GM15510 (cell line): ENCODE measurements around the gene DNASE2B.

Source experiments
- POLR2A ChIP-seq: IDR thresholded peaks from 3 replicates; pipeline ENCODE4 v1.6.1; 2011; ENCODE audit warnings: borderline replicate concordance; ENCODE audit not compliant: insufficient read length; ENCODE audit errors: extremely low read depth

The DNASE2B gene

DNA sequence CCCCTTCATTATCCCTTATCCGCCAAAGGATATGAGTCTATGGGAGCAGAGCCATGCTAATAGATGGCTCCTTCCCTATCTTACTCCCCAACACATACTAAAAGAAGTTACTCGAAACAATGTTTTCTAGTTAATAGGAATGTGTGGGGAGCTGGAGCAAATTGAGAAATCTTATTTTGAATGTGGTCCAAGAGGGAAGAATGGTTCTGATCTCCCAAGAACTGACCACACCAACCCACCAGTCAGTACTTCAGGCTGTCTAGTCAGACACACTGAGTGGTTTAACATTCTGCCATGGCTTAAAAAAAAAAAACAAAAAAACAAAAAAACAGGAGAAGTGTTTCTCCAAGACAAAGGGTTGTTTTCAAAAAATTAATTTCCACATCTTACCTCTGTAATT lies 31.5 kb upstream of the DNASE2B start:
- no peak for TF ChIP-seq POLR2A

DNA sequence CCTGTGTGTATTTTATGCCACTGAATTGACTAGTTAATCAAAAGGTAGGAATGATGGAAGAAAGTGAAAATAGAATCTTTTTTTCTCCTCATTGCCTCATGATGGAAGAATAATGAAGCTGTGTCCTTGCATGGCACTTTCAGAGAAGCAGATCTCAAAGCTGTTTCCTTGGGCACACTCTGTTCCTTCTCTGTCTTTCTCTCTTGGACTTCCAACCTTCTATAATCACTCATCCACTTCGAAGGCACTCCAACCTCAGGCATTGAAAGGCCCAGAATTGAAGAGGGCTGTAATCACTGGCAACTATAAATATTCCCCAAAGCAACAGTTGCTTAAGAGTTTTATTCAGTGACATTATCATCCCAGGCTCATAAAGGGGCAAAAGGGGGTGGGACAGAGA lies 31.1 kb upstream of the DNASE2B start:
- TF ChIP-seq POLR2A: no peak

DNA sequence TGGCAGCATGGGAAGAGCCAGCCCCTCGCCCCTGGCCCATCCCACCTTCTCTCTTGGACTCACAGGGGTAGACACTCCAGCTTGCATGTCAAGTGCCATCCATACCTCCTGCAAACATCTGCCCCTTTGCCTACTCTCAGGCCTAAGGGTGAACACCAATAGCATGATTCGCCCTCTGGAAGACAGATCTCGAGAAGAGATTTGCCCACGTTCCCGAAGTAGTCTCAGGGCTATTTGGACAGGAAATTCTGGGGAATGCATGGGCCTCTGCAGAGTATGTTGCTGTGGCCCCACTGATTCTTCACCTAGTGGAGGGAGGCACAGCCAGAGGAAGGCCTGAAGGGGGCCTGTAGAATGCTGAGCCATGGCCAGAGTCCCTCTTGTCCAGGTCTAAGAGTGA lies 29.8 kb upstream of the DNASE2B start:
- no peak for TF ChIP-seq POLR2A

DNA sequence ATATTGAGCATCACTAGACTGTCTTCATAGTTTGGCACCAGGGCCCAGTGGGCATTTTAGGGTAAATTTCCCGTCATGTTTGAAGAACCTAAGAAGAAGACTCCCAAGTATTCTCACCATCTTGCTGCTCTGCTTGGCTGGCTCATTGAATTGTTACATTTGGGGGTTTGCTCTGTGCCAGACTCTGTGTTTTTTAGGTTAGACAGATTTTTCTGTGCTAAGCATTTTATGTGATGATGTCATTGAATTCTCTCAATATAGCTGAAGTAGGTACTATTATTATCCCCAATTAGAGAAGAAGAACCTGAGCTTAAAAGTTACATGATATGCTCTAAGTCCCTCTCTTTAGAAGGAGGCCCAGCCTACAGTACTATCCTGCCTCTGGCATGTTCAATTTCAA lies 28.0 kb upstream of the DNASE2B start:
- TF ChIP-seq POLR2A: no peak

DNA sequence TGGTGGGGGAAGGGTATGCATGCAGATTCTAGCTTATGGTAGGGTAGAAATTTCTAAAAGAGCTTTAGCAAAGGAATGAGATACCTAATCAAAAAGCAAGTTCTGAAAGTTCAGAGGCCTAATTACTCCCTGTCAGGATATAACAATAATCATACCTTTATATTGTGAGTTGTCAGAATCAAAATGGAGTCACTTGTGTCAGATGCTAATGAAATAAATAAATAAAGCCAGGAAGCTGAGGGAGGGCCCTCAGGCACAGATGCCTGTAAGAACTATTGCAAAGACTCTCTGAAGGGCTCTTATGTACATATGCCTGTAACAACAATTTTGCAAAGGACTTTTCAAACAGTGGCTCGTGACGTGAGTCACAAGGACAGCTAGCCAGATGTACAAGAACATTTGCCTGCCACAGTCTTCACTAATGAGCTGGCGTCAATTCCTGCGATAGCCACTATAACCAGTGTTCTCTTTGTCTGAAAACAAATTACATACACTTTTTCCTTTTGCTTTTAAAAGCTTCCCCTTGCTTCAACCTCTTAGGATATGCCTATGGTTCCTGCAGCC lies 27.4 kb upstream of the DNASE2B start:
- no peak for TF ChIP-seq POLR2A

DNA sequence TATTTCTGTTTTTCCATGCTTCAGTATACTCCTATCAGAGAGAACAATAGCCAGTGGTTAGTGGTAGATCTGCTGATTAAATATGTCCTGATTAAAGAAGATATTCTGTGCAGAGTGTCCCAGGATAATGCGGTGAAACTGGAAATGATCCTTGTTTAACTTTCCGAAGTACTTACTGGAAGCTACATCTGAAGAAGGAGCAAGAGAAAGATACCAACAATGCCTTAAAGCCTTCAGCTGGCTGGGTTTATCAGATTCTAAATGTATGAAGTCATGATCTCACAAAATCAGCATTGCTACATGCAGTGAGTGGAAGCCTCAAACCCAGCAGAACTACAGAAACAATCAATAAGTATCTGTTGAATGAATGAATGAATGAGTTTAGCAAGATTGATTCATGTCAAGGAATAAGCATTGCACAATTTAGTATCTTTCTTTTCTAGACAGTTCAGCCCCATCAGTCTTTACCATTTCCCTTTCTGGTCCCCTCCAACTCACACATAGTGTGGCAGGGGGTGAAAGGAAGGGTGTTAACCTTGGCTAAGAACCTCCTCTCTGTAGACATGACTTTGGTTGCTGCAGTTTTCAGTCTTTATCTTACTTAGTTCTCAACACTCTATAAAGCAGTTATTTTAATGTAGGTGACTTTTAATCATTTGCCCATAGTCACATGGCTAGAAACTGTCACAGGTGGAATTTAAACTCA lies 24.7 kb upstream of the DNASE2B start:
- no peak for TF ChIP-seq POLR2A

DNA sequence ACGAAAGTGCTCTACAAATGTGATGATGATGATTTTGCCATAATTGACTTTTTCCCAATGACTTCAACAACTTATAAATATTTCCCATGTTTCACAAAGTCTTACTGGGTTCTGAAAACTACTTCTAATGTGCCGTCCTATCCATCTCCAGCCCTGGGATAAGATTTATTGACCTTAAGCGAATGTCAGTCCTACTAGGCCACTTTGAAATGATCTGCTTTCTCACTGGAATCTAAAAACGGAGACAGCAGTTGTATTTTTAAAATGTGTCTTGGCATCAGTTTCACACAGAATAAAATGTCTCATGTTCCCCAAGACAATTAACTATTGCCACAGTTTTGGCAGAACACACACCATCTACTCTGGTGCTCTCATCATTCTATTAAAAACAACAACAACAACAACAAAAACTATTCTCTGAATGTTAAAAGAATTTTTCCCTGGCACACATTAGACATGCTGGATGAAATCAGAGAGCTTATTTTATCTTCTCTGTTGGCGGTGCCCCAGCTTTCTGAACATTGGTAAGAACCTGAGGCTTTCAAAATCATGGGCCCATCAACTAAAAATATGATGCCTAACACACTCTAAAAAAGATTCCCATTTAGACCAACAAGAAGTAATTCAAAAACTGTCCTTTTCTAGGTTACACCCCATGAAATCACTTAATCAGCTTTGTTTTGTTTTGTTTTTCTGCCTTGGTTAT lies 23.1 kb upstream of the DNASE2B start:
- no peak for TF ChIP-seq POLR2A

DNA sequence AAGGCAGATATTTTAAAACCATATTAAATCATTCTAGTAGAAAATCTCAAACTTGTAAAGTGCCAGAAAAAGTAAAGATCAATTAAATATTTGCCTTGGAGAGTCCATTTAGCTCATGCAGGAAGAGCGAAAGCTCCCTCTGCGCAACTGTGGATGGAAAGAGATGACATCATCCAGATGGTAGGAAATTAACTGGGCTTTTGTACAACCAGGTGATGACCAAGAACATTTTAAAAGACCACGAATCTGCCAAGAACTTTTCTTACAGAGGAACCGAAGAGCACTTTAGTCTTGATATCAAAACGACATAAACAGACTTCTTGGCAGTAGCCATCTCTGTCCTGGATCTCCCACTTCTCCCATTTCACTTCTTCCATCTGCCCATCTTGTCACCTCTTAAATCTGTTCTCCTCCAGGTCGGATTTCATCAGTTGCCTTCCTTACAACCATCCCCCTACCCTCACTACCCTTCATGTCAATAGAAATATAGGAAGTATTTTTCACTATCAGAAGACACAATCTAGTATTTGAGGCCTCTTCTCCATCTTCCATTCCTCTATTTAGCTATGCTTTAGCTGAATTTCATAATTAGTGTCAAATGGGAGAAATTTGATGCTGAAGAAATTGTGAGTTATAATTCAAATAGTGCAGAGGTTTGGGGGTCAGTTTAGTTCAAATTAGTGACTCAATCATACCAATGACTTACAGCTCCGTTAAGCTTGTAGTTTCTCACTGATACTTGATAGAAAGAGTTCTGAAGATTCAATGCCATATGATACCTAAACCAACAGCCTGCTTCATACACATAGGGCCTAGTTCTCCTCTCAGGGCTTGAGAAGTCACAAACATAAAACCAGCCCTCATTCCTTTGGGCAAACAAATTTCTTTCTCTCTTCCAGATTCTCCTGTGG lies 22.0 kb upstream of the DNASE2B start:
- no peak for TF ChIP-seq POLR2A

DNA sequence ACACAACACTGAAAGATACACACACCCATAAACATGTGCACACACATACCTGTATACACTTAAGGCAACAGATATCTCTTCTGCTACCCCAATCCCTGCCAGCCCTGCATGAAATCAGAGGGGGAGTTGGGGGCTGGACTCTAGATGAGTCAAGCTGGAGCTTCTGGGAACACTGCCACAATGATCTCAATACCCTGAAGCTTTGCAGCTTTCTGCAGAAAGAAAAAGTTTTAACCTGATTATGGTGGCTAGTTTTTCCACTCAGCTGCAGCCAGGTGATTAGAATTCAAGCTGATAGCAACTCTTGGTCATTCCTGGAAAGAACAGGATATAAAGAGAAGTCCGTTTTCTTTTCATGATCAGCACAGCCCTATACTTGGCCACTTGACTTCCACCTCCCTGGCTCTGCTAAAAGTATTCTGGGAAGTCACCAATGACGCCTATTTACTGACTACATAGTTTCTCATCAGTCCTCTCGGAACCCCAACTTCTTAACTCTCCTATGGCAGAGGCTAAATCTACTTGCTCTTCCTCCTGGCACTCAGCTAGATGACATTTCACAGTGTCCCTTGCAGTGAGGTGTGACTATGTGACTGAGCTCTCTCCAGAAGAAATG lies 20.7 kb upstream of the DNASE2B start:
- no peak for TF ChIP-seq POLR2A

DNA sequence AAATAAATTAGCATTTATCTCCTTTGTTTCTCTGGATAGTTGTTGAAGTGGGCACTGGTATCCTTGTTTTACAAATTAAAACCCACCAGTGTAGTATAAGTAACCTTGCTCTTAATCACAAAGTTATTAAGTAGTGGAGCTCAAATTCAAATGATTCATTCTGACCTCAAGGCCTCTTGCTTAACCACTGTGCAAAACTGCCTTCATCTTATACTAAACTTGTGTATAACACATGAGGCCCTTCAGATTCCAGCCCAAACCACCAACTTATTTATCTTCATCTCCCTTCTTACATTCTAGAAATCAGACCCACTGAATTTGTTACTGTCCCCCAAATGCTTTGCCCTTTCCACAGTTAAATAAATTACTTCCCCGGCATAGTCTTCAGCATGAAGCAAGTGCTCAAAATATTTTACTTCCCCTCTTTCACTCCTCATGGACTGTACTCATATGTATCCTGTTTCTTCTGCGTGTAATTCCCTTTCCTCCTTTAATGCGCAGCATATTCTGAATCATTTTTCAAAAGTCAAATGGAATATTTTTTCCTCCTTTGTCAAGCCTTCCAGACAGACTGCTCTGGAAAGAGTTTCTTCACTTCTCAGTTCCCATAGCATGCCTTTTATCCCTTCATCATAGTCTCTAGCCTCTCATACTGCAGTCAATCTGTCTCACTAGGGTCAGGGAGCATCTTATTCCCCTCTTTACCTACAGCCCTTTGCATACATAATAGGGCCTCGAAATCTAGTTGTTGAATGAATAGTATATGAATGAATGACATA lies 19.0 kb upstream of the DNASE2B start:
- TF ChIP-seq POLR2A: no peak

DNA sequence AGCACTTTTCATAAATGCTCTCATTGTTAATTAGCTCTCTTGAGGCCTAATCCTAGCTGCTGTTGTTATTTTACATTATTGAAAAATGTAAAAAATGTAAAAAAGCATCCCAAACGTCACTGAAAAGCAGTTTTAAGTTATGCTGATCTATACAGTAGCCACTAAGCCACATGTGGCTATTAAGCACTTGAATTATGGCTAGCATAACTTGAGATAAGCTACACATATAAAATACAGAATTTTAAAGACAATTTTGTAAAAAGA lies 18.4 kb upstream of the DNASE2B start:
- TF ChIP-seq POLR2A: no peak

DNA sequence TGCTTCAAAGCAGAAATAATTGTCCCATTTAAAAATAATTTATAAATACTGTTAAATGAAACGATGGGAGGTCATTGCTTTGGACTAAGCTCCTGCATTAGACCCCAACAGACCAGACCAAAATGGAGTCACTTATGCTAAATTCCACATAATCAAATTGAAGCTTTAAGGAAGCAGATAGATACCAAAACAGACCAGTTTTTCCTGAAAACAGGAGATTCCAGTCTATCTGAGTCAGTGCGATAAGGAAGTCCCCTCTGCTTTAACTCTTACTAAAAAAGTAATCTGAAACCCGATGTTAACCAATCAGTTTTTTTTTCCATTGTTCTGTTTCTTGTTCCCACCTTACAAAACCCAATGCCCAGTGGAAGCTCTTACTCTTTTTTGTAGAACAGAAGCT lies 16.2 kb upstream of the DNASE2B start:
- no peak for TF ChIP-seq POLR2A

DNA sequence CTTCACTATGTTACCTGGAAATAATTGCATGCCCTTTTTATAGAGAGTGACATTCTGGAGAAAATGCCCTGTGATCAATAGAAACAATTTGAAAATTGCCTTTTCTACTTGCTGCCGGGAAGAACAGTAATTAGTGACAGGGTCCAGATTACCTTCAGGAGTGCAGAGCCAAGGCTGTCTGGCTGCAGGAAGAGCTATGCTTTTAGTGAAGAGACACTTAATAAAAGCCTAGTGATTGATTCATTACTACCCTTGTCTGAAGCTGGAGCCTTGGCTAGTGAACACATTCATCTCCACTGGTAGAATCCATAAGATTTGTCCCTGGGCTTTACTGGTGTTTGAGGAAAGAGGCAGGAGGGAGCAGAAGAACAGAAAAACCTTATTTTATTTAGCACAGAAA lies 12.9 kb upstream of the DNASE2B start:
- TF ChIP-seq POLR2A: no peak
